HEK293 (cell line): ENCODE results near the gene METTL8.
A peak's percentile ranks its signal among the peaks of the same experiment; 100 is the strongest.

Source experiments
- CTCF ChIA-PET: fragments of 350-600 bp; formaldehyde crosslinking; extraction: SDS; loops from one replicate; lab custom pipeline; 2021; ENCODE audit warnings: antibody characterized with exemption; lab: Yijun Ruan, JAX
- POLR2A ChIA-PET: fragments of 300-600 bp; formaldehyde crosslinking; extraction: SDS; loops from one replicate; lab custom pipeline; 2020; ENCODE audit warnings: antibody characterized with exemption, inconsistent platforms; lab: Yijun Ruan, JAX
- H3K27ac ChIP-seq: fragments of 200-500 bp; sonication (Bioruptor generic); 2 replicates; pipeline ENCODE4 v1.5.1; 2014; ENCODE audit warnings: low read depth, low read length, control low read depth, inconsistent platforms; ENCODE audit errors: extremely low read depth
- H3K36me3 ChIP-seq, 2 experiments: fragments of 200-500 bp in 1 of 2; sonication (Bioruptor generic) in 1 of 2; 1 replicate in 1 of 2; 2 replicates in 1 of 2; pipeline ENCODE4 v1.5.1; 2014 to 2017; ENCODE audit warnings: inconsistent platforms in 2 of 2, low read length in 2 of 2; ENCODE audit not compliant: control insufficient read depth in 2 of 2, insufficient read depth in 1 of 2
- H3K4me1 ChIP-seq: fragments of 200-500 bp; sonication (Bioruptor generic); 2 replicates; pipeline ENCODE4 v1.5.1; 2014; ENCODE audit warnings: mild to moderate bottlenecking, low read length, inconsistent platforms; ENCODE audit not compliant: control insufficient read depth, insufficient read depth
- H3K4me3 ChIP-seq: 2 replicates; pipeline ENCODE4 v1.5.1; 2011; ENCODE audit warnings: low read depth, mild to moderate bottlenecking, control low read depth, low read length, moderate library complexity
- H3K9me3 ChIP-seq: fragments of 200-500 bp; sonication (Bioruptor generic); 2 replicates; pipeline ENCODE4 v1.5.1; 2014; ENCODE audit warnings: low read depth, low read length, inconsistent platforms; ENCODE audit not compliant: control insufficient read depth, insufficient read depth
- EGR2 ChIP-seq: fragments of 450-650 bp; formaldehyde crosslinking; IDR thresholded peaks from 2 replicates; pipeline ENCODE4 v1.5.1; 2016; ENCODE audit warnings: low read depth, missing biosample characterization, missing genetic modification characterization
- GLI4 ChIP-seq: fragments of 450-650 bp; formaldehyde crosslinking; IDR thresholded peaks from 2 replicates; pipeline ENCODE4 v1.5.1; 2016; ENCODE audit warnings: missing biosample characterization, missing genetic modification characterization
- GLIS2 ChIP-seq: fragments of 450-650 bp; formaldehyde crosslinking; IDR thresholded peaks from 2 replicates; pipeline ENCODE4 v1.5.1; 2016; ENCODE audit warnings: missing biosample characterization, missing genetic modification characterization
- HOXA7 ChIP-seq: sonication (generic); formaldehyde crosslinking; IDR thresholded peaks from 2 replicates; pipeline ENCODE4 v1.8.1; 2022; ENCODE audit warnings: missing genetic modification reagents, borderline replicate concordance
- IKZF3 ChIP-seq: fragments of 450-650 bp; IDR thresholded peaks from 2 replicates; pipeline ENCODE4 v1.5.0; 2018; ENCODE audit warnings: missing biosample characterization, mild to moderate bottlenecking, missing genetic modification characterization, moderate library complexity
- KLF8 ChIP-seq: fragments of 450-650 bp; formaldehyde crosslinking; IDR thresholded peaks from 2 replicates; pipeline ENCODE4 v1.5.1; 2016; ENCODE audit warnings: missing biosample characterization, missing genetic modification characterization
- SP3 ChIP-seq: fragments of 450-650 bp; formaldehyde crosslinking; IDR thresholded peaks from 2 replicates; pipeline ENCODE4 v1.5.1; 2016; ENCODE audit warnings: missing biosample characterization, missing genetic modification characterization
- TCF7L2 ChIP-seq: IDR thresholded peaks from 2 replicates; pipeline ENCODE4 v1.6.1; 2011; ENCODE audit warnings: low read depth, mild to moderate bottlenecking, inconsistent platforms, low read length, moderate library complexity, borderline replicate concordance
- TRIM28 ChIP-seq: IDR thresholded peaks from 2 replicates; pipeline ENCODE4 v1.6.1; 2011; ENCODE audit warnings: low read length, control low read depth, borderline replicate concordance
- YY2 ChIP-seq: fragments of 450-650 bp; formaldehyde crosslinking; IDR thresholded peaks from 2 replicates; pipeline ENCODE4 v1.5.1; 2016; ENCODE audit warnings: missing biosample characterization, missing genetic modification characterization
- ZFHX2 ChIP-seq: fragments of 450-650 bp; formaldehyde crosslinking; conservative IDR thresholded peaks from 2 replicates; pipeline ENCODE4 v1.5.1; 2016; ENCODE audit warnings: missing biosample characterization, missing genetic modification characterization
- ZNF10 ChIP-seq: fragments of 450-650 bp; formaldehyde crosslinking; IDR thresholded peaks from 2 replicates; pipeline ENCODE4 v1.5.1; 2017; ENCODE audit warnings: missing biosample characterization, missing genetic modification characterization
- ZNF223 ChIP-seq: fragments of 450-650 bp; formaldehyde crosslinking; IDR thresholded peaks from 2 replicates; pipeline ENCODE4 v1.5.1; 2016; ENCODE audit warnings: missing biosample characterization, missing genetic modification characterization
- ZNF341 ChIP-seq: fragments of 450-650 bp; formaldehyde crosslinking; IDR thresholded peaks from 2 replicates; pipeline ENCODE4; 2016; ENCODE audit warnings: low read depth, missing biosample characterization, missing genetic modification characterization
- ZNF366 ChIP-seq: fragments of 450-650 bp; formaldehyde crosslinking; conservative IDR thresholded peaks from 2 replicates; pipeline ENCODE4 v1.5.1; 2016; ENCODE audit warnings: missing biosample characterization, missing genetic modification characterization
- ZNF426 ChIP-seq: fragments of 450-650 bp; formaldehyde crosslinking; IDR thresholded peaks from 2 replicates; pipeline ENCODE4 v1.5.1; 2017; ENCODE audit warnings: missing biosample characterization, missing genetic modification characterization, mild to moderate bottlenecking, inconsistent platforms, moderate library complexity
- ZNF433 ChIP-seq: fragments of 450-650 bp; formaldehyde crosslinking; IDR thresholded peaks from 2 replicates; pipeline ENCODE4 v1.5.1; 2016; ENCODE audit warnings: missing biosample characterization, missing genetic modification characterization, low read depth
- ZNF473 ChIP-seq: fragments of 450-650 bp; formaldehyde crosslinking; IDR thresholded peaks from 2 replicates; pipeline ENCODE4 v1.5.1; 2017; ENCODE audit warnings: missing biosample characterization, missing genetic modification characterization
- ZNF529 ChIP-seq: fragments of 450-650 bp; formaldehyde crosslinking; IDR thresholded peaks from 2 replicates; pipeline ENCODE4 v1.5.1; 2017; ENCODE audit warnings: missing genetic modification characterization, missing biosample characterization; ENCODE audit not compliant: insufficient replicate concordance
- ZNF560 ChIP-seq: fragments of 450-650 bp; formaldehyde crosslinking; IDR thresholded peaks from 2 replicates; pipeline ENCODE4 v1.5.1; 2017; ENCODE audit warnings: missing biosample characterization, missing genetic modification characterization, borderline replicate concordance
- ZNF629 ChIP-seq: fragments of 450-650 bp; formaldehyde crosslinking; IDR thresholded peaks from 2 replicates; pipeline ENCODE4 v1.5.1; 2017; ENCODE audit warnings: missing biosample characterization, missing genetic modification characterization
- ZNF660 ChIP-seq: fragments of 450-650 bp; IDR thresholded peaks from 2 replicates; pipeline ENCODE4 v1.5.1; 2018; ENCODE audit warnings: missing biosample characterization, mild to moderate bottlenecking, missing genetic modification characterization
- ZNF701 ChIP-seq: fragments of 450-650 bp; formaldehyde crosslinking; IDR thresholded peaks from 2 replicates; pipeline ENCODE4 v1.5.1; 2016; ENCODE audit warnings: missing biosample characterization, missing genetic modification characterization
- ZNF792 ChIP-seq: fragments of 450-650 bp; formaldehyde crosslinking; IDR thresholded peaks from 2 replicates; pipeline ENCODE4 v1.5.1; 2016; ENCODE audit warnings: missing biosample characterization, missing genetic modification characterization
- ZNF843 ChIP-seq: fragments of 450-650 bp; formaldehyde crosslinking; IDR thresholded peaks from 2 replicates; pipeline ENCODE4 v1.5.1; 2016; ENCODE audit warnings: missing biosample characterization, missing genetic modification characterization
- ZSCAN23 ChIP-seq: fragments of 450-650 bp; formaldehyde crosslinking; IDR thresholded peaks from 2 replicates; pipeline ENCODE4 v1.5.1; 2016; ENCODE audit warnings: missing biosample characterization, missing genetic modification characterization
- TF ChIP-seq, protein P1 (sequence below): fragments of 450-650 bp; formaldehyde crosslinking; conservative IDR thresholded peaks from 2 replicates; pipeline ENCODE4 v1.5.1; 2016; ENCODE audit warnings: low read depth, missing biosample characterization, missing genetic modification characterization
- TF ChIP-seq, protein P2 (sequence below): fragments of 450-650 bp; formaldehyde crosslinking; IDR thresholded peaks from 2 replicates; pipeline ENCODE4 v1.5.1; 2016; ENCODE audit warnings: missing biosample characterization, missing genetic modification characterization
- TF ChIP-seq, protein P3 (sequence below): fragments of 450-650 bp; formaldehyde crosslinking; IDR thresholded peaks from 2 replicates; pipeline ENCODE4 v1.5.1; 2017; ENCODE audit warnings: missing biosample characterization, mild to moderate bottlenecking, missing genetic modification characterization, moderate library complexity

METTL8 gene

DNA sequence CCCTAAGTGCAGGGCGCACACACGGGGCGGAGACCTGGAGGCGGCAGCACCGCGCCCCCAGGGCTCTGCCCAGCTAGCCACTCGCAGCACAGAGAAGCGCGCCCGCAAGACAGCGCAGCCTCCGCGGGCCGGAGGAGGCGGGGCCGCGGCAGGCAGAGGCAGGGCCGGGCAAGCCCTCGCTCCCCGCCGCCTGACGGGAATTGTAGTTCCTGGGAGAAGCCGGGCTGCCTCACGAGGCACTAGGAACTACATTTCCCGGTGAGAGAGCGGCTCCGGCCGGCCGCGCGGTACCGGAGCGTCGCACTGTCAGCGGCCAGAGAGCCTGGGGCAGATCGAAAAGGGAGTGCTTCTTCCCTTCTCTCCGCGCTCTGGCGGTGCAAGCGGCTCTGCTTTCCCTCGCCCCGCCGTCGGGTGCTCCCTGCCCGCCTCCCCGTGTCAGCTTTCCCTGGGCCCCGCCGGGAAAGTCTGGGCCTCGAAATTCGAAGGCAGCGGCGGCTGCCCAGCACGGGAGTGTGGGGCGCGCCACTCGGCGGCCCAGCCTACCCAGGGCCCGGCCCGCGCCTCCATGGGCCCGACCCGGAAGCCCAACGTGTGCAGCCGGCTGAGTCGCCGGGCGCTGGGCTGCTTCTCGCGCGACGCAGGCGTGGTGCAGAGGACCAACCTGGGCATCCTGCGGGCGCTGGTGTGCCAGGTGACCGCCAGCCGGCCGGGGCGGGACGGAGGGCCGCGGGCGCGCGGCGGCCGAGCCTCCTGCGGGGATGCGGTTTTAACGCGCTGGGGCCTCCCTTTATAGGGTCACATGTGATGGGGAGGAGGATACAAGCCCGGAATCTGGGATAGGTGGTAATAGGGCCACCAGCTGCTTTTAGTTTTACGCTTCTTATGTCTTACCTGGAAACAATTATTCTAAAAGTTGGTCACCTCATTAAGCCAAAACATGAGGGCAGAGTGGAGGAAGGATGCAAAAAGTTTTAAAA is 511 bp upstream of the METTL8 start, which contains the start of gene DCAF17:
Gene DCAF17 (plus strand): TSS at position 214 of the 977 bp plus-strand sequence. CDS start 352 bp downstream, at position 566.
- ChIA-PET CTCF (interaction anchor here (0.7 to 2.1 kb wide), 3 partner anchors 18 to 269 kb away, joined by 3 to 9 read pairs (median 3); no protein-coding TSS in a partner anchor), POLR2A (interaction anchor here (0.7 to 1.5 kb wide), 5 partner anchors 18 to 275 kb away, joined by 3 to 5 read pairs (median 4); no protein-coding TSS in a partner anchor)
- Histone ChIP-seq H3K36me3 (peaks cover 23 to 51% of the 10 kb centered on the region in 2 experiments), H3K4me3 (peak within 1 kb of the TSS; percentile 81), H3K27ac (peak within 1 kb of the TSS; percentile 93), H3K4me1 (no peaks in the 10 kb centered on the region), H3K9me3 (no peaks in the 10 kb centered on the region)
- TF ChIP-seq, protein P1, sequence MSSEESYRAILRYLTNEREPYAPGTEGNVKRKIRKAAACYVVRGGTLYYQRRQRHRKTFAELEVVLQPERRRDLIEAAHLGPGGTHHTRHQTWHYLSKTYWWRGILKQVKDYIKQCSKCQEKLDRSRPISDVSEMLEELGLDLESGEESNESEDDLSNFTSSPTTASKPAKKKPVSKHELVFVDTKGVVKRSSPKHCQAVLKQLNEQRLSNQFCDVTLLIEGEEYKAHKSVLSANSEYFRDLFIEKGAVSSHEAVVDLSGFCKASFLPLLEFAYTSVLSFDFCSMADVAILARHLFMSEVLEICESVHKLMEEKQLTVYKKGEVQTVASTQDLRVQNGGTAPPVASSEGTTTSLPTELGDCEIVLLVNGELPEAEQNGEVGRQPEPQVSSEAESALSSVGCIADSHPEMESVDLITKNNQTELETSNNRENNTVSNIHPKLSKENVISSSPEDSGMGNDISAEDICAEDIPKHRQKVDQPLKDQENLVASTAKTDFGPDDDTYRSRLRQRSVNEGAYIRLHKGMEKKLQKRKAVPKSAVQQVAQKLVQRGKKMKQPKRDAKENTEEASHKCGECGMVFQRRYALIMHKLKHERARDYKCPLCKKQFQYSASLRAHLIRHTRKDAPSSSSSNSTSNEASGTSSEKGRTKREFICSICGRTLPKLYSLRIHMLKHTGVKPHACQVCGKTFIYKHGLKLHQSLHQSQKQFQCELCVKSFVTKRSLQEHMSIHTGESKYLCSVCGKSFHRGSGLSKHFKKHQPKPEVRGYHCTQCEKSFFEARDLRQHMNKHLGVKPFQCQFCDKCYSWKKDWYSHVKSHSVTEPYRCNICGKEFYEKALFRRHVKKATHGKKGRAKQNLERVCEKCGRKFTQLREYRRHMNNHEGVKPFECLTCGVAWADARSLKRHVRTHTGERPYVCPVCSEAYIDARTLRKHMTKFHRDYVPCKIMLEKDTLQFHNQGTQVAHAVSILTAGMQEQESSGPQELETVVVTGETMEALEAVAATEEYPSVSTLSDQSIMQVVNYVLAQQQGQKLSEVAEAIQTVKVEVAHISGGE (tag by site-specific recombination): peak; percentile 86
- TF ChIP-seq YY2 (tag by site-specific recombination) (0 out of 2 replicates have a peak, but pooled peaks have one; percentile 18), ZNF843 (tag by site-specific recombination) (0 out of 2 replicates have a peak, but pooled peaks have one; percentile 12), GLI4 (tag by site-specific recombination) (0 out of 2 replicates have a peak, but pooled peaks have one; percentile 65), ZNF529 (tag by site-specific recombination) (no peak), ZNF426 (tag by site-specific recombination) (no peak), ZNF660 (tag by site-specific recombination) (0 out of 2 replicates have a peak, but pooled peaks have one; percentile 19), ZNF366 (no peak), ZSCAN23 (tag by site-specific recombination) (no peak), ZNF792 (tag by site-specific recombination) (0 out of 2 replicates have a peak, but pooled peaks have one; percentile 41), HOXA7 (CRISPR knock-in tag) (no peak), ZNF560 (tag by site-specific recombination) (no peak), ZNF223 (tag by site-specific recombination) (0 out of 2 replicates have a peak, but pooled peaks have one; percentile 64), IKZF3 (tag by site-specific recombination) (0 out of 2 replicates have a peak, but pooled peaks have one; percentile 13), ZNF473 (tag by site-specific recombination) (no peak), ZNF629 (tag by site-specific recombination) (peak; percentile 28; the same call in 1 of the 2 replicates), EGR2 (tag by site-specific recombination) (peak; percentile 53), ZNF433 (no peak), ZFHX2 (tag by site-specific recombination) (peak; percentile 77), TRIM28 (peak; percentile 67; the same call in 1 of the 2 replicates), TCF7L2 (no peak), GLIS2 (tag by site-specific recombination) (peak; percentile 93; the same call in 1 of the 2 replicates), ZNF10 (tag by site-specific recombination) (0 out of 2 replicates have a peak, but pooled peaks have one; percentile 32), KLF8 (tag by site-specific recombination) (peak; percentile 70), SP3 (peak; percentile 91), ZNF701 (tag by site-specific recombination) (no peak), ZNF341 (no peak)
- TF ChIP-seq, protein P2, sequence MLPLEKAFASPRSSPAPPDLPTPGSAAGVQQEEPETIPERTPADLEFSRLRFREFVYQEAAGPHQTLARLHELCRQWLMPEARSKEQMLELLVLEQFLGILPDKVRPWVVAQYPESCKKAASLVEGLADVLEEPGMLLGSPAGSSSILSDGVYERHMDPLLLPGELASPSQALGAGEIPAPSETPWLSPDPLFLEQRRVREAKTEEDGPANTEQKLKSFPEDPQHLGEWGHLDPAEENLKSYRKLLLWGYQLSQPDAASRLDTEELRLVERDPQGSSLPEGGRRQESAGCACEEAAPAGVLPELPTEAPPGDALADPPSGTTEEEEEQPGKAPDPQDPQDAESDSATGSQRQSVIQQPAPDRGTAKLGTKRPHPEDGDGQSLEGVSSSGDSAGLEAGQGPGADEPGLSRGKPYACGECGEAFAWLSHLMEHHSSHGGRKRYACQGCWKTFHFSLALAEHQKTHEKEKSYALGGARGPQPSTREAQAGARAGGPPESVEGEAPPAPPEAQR (tag by site-specific recombination): no peak
- TF ChIP-seq, protein P3, sequence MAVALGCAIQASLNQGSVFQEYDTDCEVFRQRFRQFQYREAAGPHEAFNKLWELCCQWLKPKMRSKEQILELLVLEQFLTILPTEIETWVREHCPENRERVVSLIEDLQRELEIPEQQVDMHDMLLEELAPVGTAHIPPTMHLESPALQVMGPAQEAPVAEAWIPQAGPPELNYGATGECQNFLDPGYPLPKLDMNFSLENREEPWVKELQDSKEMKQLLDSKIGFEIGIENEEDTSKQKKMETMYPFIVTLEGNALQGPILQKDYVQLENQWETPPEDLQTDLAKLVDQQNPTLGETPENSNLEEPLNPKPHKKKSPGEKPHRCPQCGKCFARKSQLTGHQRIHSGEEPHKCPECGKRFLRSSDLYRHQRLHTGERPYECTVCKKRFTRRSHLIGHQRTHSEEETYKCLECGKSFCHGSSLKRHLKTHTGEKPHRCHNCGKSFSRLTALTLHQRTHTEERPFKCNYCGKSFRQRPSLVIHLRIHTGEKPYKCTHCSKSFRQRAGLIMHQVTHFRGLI (tag by site-specific recombination): peak; percentile 79; the same call in 1 of the 2 replicates
